Measurements from ENCODE around the gene GRK7. TPM values are rescaled to one million over a fixed set of nuclear protein-coding genes. Genes with fewer than 3 reads are reported as not detected.

The GRK7 gene, protein sequence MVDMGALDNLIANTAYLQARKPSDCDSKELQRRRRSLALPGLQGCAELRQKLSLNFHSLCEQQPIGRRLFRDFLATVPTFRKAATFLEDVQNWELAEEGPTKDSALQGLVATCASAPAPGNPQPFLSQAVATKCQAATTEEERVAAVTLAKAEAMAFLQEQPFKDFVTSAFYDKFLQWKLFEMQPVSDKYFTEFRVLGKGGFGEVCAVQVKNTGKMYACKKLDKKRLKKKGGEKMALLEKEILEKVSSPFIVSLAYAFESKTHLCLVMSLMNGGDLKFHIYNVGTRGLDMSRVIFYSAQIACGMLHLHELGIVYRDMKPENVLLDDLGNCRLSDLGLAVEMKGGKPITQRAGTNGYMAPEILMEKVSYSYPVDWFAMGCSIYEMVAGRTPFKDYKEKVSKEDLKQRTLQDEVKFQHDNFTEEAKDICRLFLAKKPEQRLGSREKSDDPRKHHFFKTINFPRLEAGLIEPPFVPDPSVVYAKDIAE (N-terminal part only)
- under 1 TPM in 1 of 4 donors, not detected in 3; 0.30 TPM for total RNA-seq

DNA sequence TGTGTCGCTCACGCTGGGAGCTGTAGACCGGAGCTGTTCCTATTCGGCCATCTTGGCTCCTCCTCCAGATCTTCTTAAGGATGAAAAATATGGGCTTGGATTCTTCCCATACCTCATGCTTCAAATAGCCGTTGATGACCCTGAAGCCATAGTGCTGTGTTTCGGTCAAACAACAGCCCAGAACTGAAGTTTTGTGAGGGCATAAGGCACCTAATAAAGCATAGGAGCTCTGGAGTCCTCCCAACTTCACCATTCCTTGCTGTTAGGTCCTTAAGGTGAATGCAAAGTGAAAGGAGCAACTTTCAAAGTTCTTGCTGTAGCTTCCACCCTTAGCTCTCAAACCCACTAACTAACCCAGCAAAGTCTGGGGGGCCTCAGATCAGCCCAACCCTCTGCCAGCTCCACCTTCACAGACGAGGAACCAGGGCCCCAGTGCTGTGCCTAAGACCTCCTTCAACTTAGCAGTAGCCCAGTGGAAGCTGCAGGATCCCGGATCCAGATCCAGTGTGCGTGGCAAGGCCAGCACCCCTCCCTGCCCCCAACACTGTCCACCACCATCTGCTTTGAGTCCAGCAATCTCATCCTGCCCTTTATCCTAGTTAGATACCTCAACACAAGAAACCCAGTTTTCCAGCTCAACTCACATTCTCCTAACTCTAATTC is at the start of gene GRK7:
Gene GRK7 (plus strand): TSS at position 321 of the 663 bp plus-strand sequence. CDS start 14,877 bp downstream, outside the sequence.
- Histone ChIP-seq H3K9me3 (no peaks in the 10 kb centered on the region), H3K4me1 (no peaks in the 10 kb centered on the region), H3K27me3 (no peaks in the 10 kb centered on the region), H3K27ac (no peak within 1 kb of the TSS), H3K36me3 (no peaks in the 10 kb centered on the region), H3K4me3 (no peak within 1 kb of the TSS)
- DNase-seq (ENCODE audit: low spot score in 2 of 2): no peak
- WGBS, 2 donors: 92 to 97% methylated on average over 9 of the region's 9 CpGs
- TF ChIP-seq POLR2A (IDR thresholded peaks at IDR 0.05) (no peak), EP300 (IDR thresholded peaks at IDR 0.05) (no peak)
- TF ChIP-seq, protein P1, sequence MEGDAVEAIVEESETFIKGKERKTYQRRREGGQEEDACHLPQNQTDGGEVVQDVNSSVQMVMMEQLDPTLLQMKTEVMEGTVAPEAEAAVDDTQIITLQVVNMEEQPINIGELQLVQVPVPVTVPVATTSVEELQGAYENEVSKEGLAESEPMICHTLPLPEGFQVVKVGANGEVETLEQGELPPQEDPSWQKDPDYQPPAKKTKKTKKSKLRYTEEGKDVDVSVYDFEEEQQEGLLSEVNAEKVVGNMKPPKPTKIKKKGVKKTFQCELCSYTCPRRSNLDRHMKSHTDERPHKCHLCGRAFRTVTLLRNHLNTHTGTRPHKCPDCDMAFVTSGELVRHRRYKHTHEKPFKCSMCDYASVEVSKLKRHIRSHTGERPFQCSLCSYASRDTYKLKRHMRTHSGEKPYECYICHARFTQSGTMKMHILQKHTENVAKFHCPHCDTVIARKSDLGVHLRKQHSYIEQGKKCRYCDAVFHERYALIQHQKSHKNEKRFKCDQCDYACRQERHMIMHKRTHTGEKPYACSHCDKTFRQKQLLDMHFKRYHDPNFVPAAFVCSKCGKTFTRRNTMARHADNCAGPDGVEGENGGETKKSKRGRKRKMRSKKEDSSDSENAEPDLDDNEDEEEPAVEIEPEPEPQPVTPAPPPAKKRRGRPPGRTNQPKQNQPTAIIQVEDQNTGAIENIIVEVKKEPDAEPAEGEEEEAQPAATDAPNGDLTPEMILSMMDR (IDR thresholded peaks at IDR 0.05): no peak

DNA sequence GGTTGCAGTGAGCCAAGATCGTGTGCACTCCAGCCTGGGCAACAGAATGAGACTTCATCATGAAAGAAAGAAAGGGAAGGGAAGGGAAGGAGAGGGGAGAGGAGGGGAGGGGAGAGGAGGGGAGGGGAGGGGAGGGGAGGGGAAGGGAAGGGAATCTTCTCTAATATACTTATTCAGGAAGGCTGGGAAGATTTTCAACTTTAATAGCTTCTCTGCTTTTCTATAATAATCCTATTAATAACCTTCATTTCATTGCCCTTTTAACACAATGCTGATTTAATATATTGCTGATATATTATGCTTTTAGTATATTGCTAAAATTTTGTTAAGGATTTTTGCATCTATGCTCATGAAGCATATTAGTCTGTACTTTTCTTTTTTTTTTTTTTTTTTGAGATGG is 48.5 kb upstream of the GRK7 start:
- 85 to 100% methylated on average over 1 of the region's 1 CpG for WGBS, 2 donors
- Histone ChIP-seq H3K4me3 (no peak overlapping the region), H3K36me3 (no peaks in the 10 kb centered on the region), H3K27ac (no peak overlapping the region), H3K9me3 (peaks cover 0 to 6% (median 0%) of the 10 kb centered on the region in 4 donors), H3K4me1 (no peaks in the 10 kb centered on the region), H3K27me3 (no peaks in the 10 kb centered on the region)
- no peak for DNase-seq (ENCODE audit: low spot score in 2 of 2)
- TF ChIP-seq, protein P1 (IDR thresholded peaks at IDR 0.05): no peak
- TF ChIP-seq POLR2A (IDR thresholded peaks at IDR 0.05) (no peak), EP300 (IDR thresholded peaks at IDR 0.05) (no peak)

DNA sequence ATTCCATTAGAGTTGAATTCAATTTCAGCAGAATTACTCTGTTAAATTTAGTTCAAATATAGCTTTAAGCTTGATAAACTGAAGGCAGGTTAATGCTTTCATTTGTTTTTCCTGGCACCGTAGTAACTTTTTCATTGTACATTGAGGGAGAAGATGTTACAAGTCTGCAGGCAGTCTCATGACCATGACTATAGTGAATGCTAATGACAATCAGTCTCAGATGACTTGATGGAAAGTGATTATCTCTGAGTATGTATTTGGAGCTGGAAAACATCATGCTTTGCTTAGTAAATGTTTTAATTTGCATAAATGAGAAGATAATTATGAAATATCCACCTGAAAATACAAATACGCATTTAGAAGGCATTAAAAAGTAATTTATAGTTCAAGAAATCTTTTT is 41.1 kb upstream of the GRK7 start:
- H3K4me3 ChIP-seq: no peak overlapping the region
- H3K27ac ChIP-seq: no peak overlapping the region
- TF ChIP-seq, protein P1 (IDR thresholded peaks at IDR 0.05): no peak
- TF ChIP-seq POLR2A (IDR thresholded peaks at IDR 0.05): no peak
- no peak for TF ChIP-seq EP300 (IDR thresholded peaks at IDR 0.05)
- no peaks in the 10 kb centered on the region for H3K9me3 ChIP-seq
- DNase-seq (ENCODE audit: low spot score in 2 of 2): no peak
- WGBS, 2 donors: 89% methylated on average over 2 of the region's 2 CpGs
- no peaks in the 10 kb centered on the region for H3K36me3 ChIP-seq
- H3K4me1 ChIP-seq: no peaks in the 10 kb centered on the region
- no peaks in the 10 kb centered on the region for H3K27me3 ChIP-seq

DNA sequence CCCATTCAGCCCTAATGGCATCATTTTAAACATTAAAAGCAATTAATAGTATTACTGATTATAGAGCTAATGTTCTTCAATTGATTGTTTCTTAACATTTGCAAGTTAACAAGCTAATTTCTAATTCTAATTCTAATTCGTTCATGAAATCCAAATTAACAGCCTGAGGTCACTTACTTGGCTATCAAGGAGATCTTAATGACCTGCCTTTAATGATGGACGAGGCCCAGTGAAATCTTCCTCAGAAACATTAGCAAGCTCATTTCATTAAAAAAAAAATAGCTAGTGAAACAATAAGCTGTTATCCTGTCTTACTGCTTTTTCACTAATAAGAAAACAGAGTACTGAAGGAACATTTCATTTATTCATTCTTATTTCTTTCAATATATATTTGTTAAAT is 40.6 kb upstream of the GRK7 start:
- 82 to 84% methylated on average over 2 of the region's 2 CpGs for WGBS, 2 donors
- DNase-seq (ENCODE audit: low spot score in 2 of 2): no peak
- no peaks in the 10 kb centered on the region for H3K9me3 ChIP-seq
- H3K27ac ChIP-seq: no peak overlapping the region
- no peaks in the 10 kb centered on the region for H3K4me1 ChIP-seq
- H3K27me3 ChIP-seq: no peaks in the 10 kb centered on the region
- H3K36me3 ChIP-seq: no peaks in the 10 kb centered on the region
- H3K4me3 ChIP-seq: no peak overlapping the region
- TF ChIP-seq, protein P1 (IDR thresholded peaks at IDR 0.05): no peak
- TF ChIP-seq POLR2A (IDR thresholded peaks at IDR 0.05): no peak
- TF ChIP-seq EP300 (IDR thresholded peaks at IDR 0.05): no peak

DNA sequence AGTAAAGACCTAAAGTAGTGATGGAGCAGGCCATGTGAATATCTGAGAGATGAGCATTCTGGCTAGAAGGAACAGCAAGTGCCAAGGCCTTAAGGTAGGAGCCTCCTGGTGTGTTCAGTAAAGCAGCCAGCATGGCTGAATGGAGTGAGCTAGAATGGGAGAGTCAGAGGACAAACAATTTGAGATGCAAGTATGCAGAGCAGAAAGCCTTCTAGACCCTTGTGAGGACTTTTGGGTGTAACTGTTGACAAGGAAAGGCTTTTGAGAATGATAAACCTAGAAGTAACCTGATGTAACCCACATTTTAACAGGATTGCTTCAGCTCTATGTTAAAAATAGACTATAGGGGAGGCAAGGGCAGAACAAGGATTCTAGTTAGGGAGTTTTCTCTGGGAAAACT is 40.0 kb upstream of the GRK7 start:
- H3K9me3 ChIP-seq: no peaks in the 10 kb centered on the region
- no peaks in the 10 kb centered on the region for H3K27me3 ChIP-seq
- no peaks in the 10 kb centered on the region for H3K4me1 ChIP-seq
- DNase-seq (ENCODE audit: low spot score in 2 of 2): no peak
- no peaks in the 10 kb centered on the region for H3K36me3 ChIP-seq
- TF ChIP-seq, protein P1 (IDR thresholded peaks at IDR 0.05): no peak
- TF ChIP-seq POLR2A (IDR thresholded peaks at IDR 0.05) (no peak), EP300 (IDR thresholded peaks at IDR 0.05) (no peak)
- H3K27ac ChIP-seq: no peak overlapping the region
- H3K4me3 ChIP-seq: no peak overlapping the region

All from tibial nerve (tissue), 4 donors.